GM12878 (cell line): ENCODE measurements around the gene FOXK1. TPM values are rescaled to one million over a fixed set of nuclear protein-coding genes. Genes with fewer than 3 reads are reported as not detected.
"Not testable (repeated sequence)": the region's sequence is repeated elsewhere in the genome, so short reads cannot be mapped to it uniquely, and the experiment has no call there.

Source experiments
- ATAC-seq: fragments of 200-7000 bp; cut with Tn5 transposase; 3 replicates; pipeline ENCODE4 v1.9.1; 2020; ENCODE audit warnings: mild to moderate bottlenecking, moderate library complexity
- BruUV-seq: library from RNA; stranded (reverse); fragments of 400-500 nt; replicated peaks from 2 replicates; lab custom pipeline; 2021; lab: Mats Ljungman, UMichigan
- CTCF ChIA-PET: fragments of 300-600 bp; sonication (Branson Sonifier 250); formaldehyde crosslinking; extraction: SDS; loops from one replicate; lab custom pipeline; 2021; ENCODE audit warnings: inconsistent platforms; lab: Yijun Ruan, JAX
- POLR2A ChIA-PET: fragments of 350-600 bp; formaldehyde crosslinking; extraction: SDS; loops from one replicate; lab custom pipeline; 2021; ENCODE audit warnings: inconsistent platforms; lab: Charles Lee
- RAD21 ChIA-PET: fragments of 300-600 bp; sonication (Branson Sonifier 250); formaldehyde crosslinking; loops from one replicate; lab custom pipeline; 2023; ENCODE audit warnings: antibody characterized with exemption; ENCODE audit not compliant: unreplicated experiment; lab: Charles Lee
- SMC1A ChIA-PET: fragments of 300-600 bp; sonication (Branson Sonifier 250); formaldehyde crosslinking; loops from one replicate; lab custom pipeline; 2023; ENCODE audit not compliant: unreplicated experiment, uncharacterized antibody; lab: Charles Lee
- DNase-seq: peaks from one replicate; pipeline ENCODE4 v3.0.0-alpha.2; 2011; ENCODE audit warnings: low read depth, low spot score
- FAIRE-seq: peaks from 3 replicates; lab custom pipeline; 2011; peaks lifted over from hg19 to GRCh38; lab: Jason Lieb, UNC
- H2AFZ ChIP-seq: 2 replicates; pipeline ENCODE4 v1.6.0; 2011; ENCODE audit warnings: low read depth, low read length, control low read depth; ENCODE audit not compliant: control insufficient read depth
- H3K27ac ChIP-seq: 2 replicates; pipeline ENCODE4 v1.5.1; 2011; ENCODE audit warnings: control low read depth; ENCODE audit not compliant: control insufficient read depth, insufficient read depth
- H3K27me3 ChIP-seq, 2 experiments: replicated peaks in 1 of 2; 2 replicates each; pipeline versions ENCODE4 v1.6.0 to v1.6.1; 2011; ENCODE audit warnings: low read length in 1 of 2; ENCODE audit not compliant: control insufficient read depth in 2 of 2, insufficient read depth in 2 of 2
- H3K36me3 ChIP-seq, 2 experiments: 2 replicates each; pipeline ENCODE4 v1.5.1; 2011; ENCODE audit warnings: low read length in 1 of 2; ENCODE audit not compliant: control insufficient read depth in 2 of 2, insufficient read depth in 2 of 2
- H3K4me1 ChIP-seq: 2 replicates; pipeline ENCODE4 v1.6.1; 2011; ENCODE audit warnings: mild to moderate bottlenecking, low read length, moderate library complexity, mixed read lengths; ENCODE audit not compliant: control insufficient read depth, insufficient read depth
- H3K4me2 ChIP-seq: 2 replicates; pipeline ENCODE4 v1.6.0; 2011; ENCODE audit warnings: control low read depth; ENCODE audit not compliant: control insufficient read depth, insufficient read depth
- H3K4me3 ChIP-seq: fragments of 200-600 bp; sonication (generic); 2 replicates; pipeline ENCODE4 v1.5.1; 2016
- H3K79me2 ChIP-seq: 2 replicates; pipeline ENCODE4 v1.6.0; 2011; ENCODE audit warnings: low read length; ENCODE audit not compliant: control insufficient read depth, insufficient read depth
- H3K9ac ChIP-seq: 2 replicates; pipeline ENCODE4 v1.8.0; 2011; ENCODE audit warnings: low read length, control low read depth, mixed read lengths; ENCODE audit not compliant: control insufficient read depth, insufficient read depth
- H3K9me3 ChIP-seq: replicated peaks from 3 replicates; pipeline ENCODE4 v1.5.1; 2011; ENCODE audit warnings: mild to moderate bottlenecking, low read length; ENCODE audit not compliant: control insufficient read depth, insufficient read depth
- H4K20me1 ChIP-seq: 2 replicates; pipeline ENCODE4 v1.6.0; 2011; ENCODE audit not compliant: control insufficient read depth, insufficient read depth
- BRCA1 ChIP-seq: IDR thresholded peaks from 2 replicates; pipeline ENCODE4 v1.6.1; 2011; ENCODE audit warnings: low read depth, low read length, improper control_type of control experiment
- CREM ChIP-seq: IDR thresholded peaks from 2 replicates; pipeline ENCODE4 v1.6.1; 2014; ENCODE audit warnings: antibody characterized with exemption, low read depth
- DPF2 ChIP-seq: fragments of 450-650 bp; IDR thresholded peaks from 2 replicates; pipeline ENCODE4 v1.6.1; 2017; ENCODE audit warnings: mild to moderate bottlenecking
- FOXK2 ChIP-seq: fragments of 450-650 bp; IDR thresholded peaks from 2 replicates; pipeline ENCODE4 v1.6.1; 2017; ENCODE audit warnings: mild to moderate bottlenecking, moderate library complexity
- JUNB ChIP-seq: IDR thresholded peaks from 2 replicates; pipeline ENCODE4 v1.6.1; 2016; ENCODE audit warnings: antibody characterized with exemption, mild to moderate bottlenecking
- MTA2 ChIP-seq: fragments of 450-650 bp; IDR thresholded peaks from 2 replicates; pipeline ENCODE4 v1.6.1; 2016; ENCODE audit warnings: low read depth, mild to moderate bottlenecking, moderate library complexity
- MTA3 ChIP-seq: IDR thresholded peaks from 2 replicates; pipeline ENCODE4 v1.6.1; 2012; ENCODE audit warnings: low read length, inconsistent platforms, borderline replicate concordance
- MXI1 ChIP-seq: fragments of 150-350 bp; IDR thresholded peaks from 2 replicates; pipeline ENCODE4 v1.6.1; 2011; ENCODE audit warnings: low read depth, mild to moderate bottlenecking, inconsistent platforms, low read length, improper control_type of control experiment
- PAX5 ChIP-seq: IDR thresholded peaks from 2 replicates; pipeline ENCODE4 v1.6.1; 2011; ENCODE audit warnings: low read depth, low read length, borderline replicate concordance
- PBX3 ChIP-seq: IDR thresholded peaks from 2 replicates; pipeline ENCODE4 v1.6.1; 2011; ENCODE audit warnings: mild to moderate bottlenecking, low read depth, low read length, moderate library complexity; ENCODE audit not compliant: insufficient replicate concordance
- PKNOX1 ChIP-seq: fragments of 450-650 bp; IDR thresholded peaks from 2 replicates; pipeline ENCODE4 v1.6.1; 2016; ENCODE audit warnings: mild to moderate bottlenecking
- POLR2A ChIP-seq: IDR thresholded peaks from 2 replicates; pipeline ENCODE4 v1.6.1; 2011; ENCODE audit warnings: low read depth, mild to moderate bottlenecking, low read length
- POLR2AphosphoS2 ChIP-seq: IDR thresholded peaks from 2 replicates; pipeline ENCODE4 v1.6.1; 2011; ENCODE audit warnings: low read depth, mild to moderate bottlenecking, low read length, improper control_type of control experiment, moderate library complexity
- SIX5 ChIP-seq: IDR thresholded peaks from 2 replicates; pipeline ENCODE4 v1.6.1; 2011; ENCODE audit warnings: mild to moderate bottlenecking, low read depth, low read length, moderate library complexity; ENCODE audit not compliant: severe bottlenecking
- SMAD5 ChIP-seq: IDR thresholded peaks from 2 replicates; pipeline ENCODE4 v1.6.1; 2016; ENCODE audit warnings: antibody characterized with exemption, low read depth
- STAT1 ChIP-seq: fragments of 450-650 bp; conservative IDR thresholded peaks from 2 replicates; pipeline ENCODE4 v1.6.1; 2014; ENCODE audit warnings: antibody characterized with exemption, mild to moderate bottlenecking
- ZBED1 ChIP-seq: IDR thresholded peaks from 2 replicates; pipeline ENCODE4 v1.6.1; 2016; ENCODE audit warnings: borderline replicate concordance
- WGBS: methylation state at CpG from one replicate; pipeline ENCODE4 v1.1.6; 2016; ENCODE audit warnings: low lambda C conversion rate; ENCODE audit not compliant: insufficient replicate concordance, insufficient coverage; ENCODE audit errors: missing lambda C conversion rate; 5-methylcytosine and 5-hydroxymethylcytosine counted together
- in situ Hi-C: fragments of 300-500 bp; cut with MboI; formaldehyde crosslinking; loops from 9 replicates; pipeline ENCODE4 v1.14.3; 2018; ENCODE audit warnings: mixed read lengths
- intact Hi-C: fragments of 100-400 bp; cut with micrococcal nuclease; formaldehyde crosslinking; loops from one replicate; pipeline ENCODE4 v1.14.2; 2022; ENCODE audit not compliant: unreplicated experiment
- polyA plus RNA-seq, 11 experiments: library from polyadenylated mRNA; depleted of rRNA in 4 of 11; unstranded in 6 of 11; stranded (reverse) in 5 of 11; fragments of >200 nt; fragmentation: Nextera tagmentation in 4 of 11; fragmentation: Illumina TruSeq in 1 of 11; extraction: Ambion mirVana in 4 of 11; extraction: Trizol in 1 of 11; gene quantifications; 1 replicate in 1 of 11; 2 replicates in 10 of 11; pipeline versions ENCODE4 v1.2.1 to v1.2.3, GENCODE V29; 2011 to 2016; ENCODE audit warnings: inconsistent platforms in 2 of 11, missing spikeins in 2 of 11, low read depth in 1 of 11
- total RNA-seq, 4 experiments: library from RNA; depleted of rRNA in 3 of 4; stranded (reverse); fragments of >200 nt in 3 of 4; fragmentation: Illumina TruSeq in 1 of 4; extraction: Trizol in 1 of 4; gene quantifications; 2 replicates each; pipeline versions ENCODE4 v1.2.1 to v1.2.3, GENCODE V29; 2013 to 2021

The FOXK1 gene
- total and polyA plus RNA-seq, 10 of the 15 experiments (the other 5 are each of a cell fraction or from before 2014, with no cell fraction given), result 0.24 to 31.8 (median 4.5) TPM

- in situ Hi-C loops, result loop anchor here (5.0 kb wide), 1 partner anchor 39 kb away; no protein-coding TSS in a partner anchor
- Histone ChIP-seq H3K4me3 (no peak overlapping the region), H3K9ac (no peak overlapping the region), H3K79me2 (no peaks in the 10 kb centered on the region), H2AFZ (no peak overlapping the region), H3K9me3 (no peaks in the 10 kb centered on the region; the same call in 2 of the 3 replicates), H3K36me3 (no peaks in the 10 kb centered on the region), H3K27ac (no peak overlapping the region), H3K27me3 (no peaks in the 10 kb centered on the region), H4K20me1 (no peaks in the 10 kb centered on the region), H3K4me2 (no peak overlapping the region), H3K4me1 (no peaks in the 10 kb centered on the region)
- ChIA-PET SMC1A (no interaction called here), POLR2A (no interaction called here), RAD21 (no interaction called here), CTCF (interaction anchor here (0.9 kb wide), 1 partner anchor 29 kb away, joined by 3 read pairs; no protein-coding TSS in a partner anchor)
- FAIRE-seq (no peak), ATAC-seq (no peak), DNase-seq (no peak)
- 77% methylated on average over 8 of the region's 8 CpGs for WGBS
- TF ChIP-seq STAT1 (no peak), DPF2 (no peak), MTA3 (no peak), SMAD5 (no peak), JUNB (no peak), FOXK2 (no peak), SIX5 (no peak), POLR2AphosphoS2 (no peak), POLR2A (no peak), MXI1 (no peak), PBX3 (no peak), MTA2 (no peak), ZBED1 (no peak), PAX5 (no peak), BRCA1 (no peak), PKNOX1 (no peak), CREM (no peak)
- intact Hi-C loops, result no loop called here
- BruUV-seq, result no TSS peak
Measured at GRCh38 chr7:4675771-4676367, 6.2 kb upstream of the FOXK1 start.

GRCh38 chr7:4677518-4677917, 4.6 kb upstream of the FOXK1 start:
- in situ Hi-C loops, result loop anchor here (5.0 kb wide), 1 partner anchor 40 kb away; no protein-coding TSS in a partner anchor
- H2AFZ ChIP-seq, FAIRE-seq, DNase-seq, intact Hi-C loops, H3K9ac ChIP-seq, H3K9me3 ChIP-seq, H3K4me1 ChIP-seq, BruUV-seq, H3K4me2 ChIP-seq, H3K27ac ChIP-seq, ATAC-seq, RAD21 ChIA-PET, H3K36me3 ChIP-seq, H3K4me3 ChIP-seq, H3K79me2 ChIP-seq, H4K20me1 ChIP-seq, H3K27me3 ChIP-seq: not testable (repeated sequence)
- 91% methylated on average over 11 of the region's 11 CpGs for WGBS
- POLR2A ChIA-PET, result interaction anchor here (1.0 kb wide), 1 partner anchor 33 kb away, joined by 3 read pairs; no protein-coding TSS in a partner anchor
- SMC1A ChIA-PET, result interaction anchor here (1.3 kb wide), 1 partner anchor 74 kb away, joined by 5 read pairs; no protein-coding TSS in a partner anchor
- CTCF ChIA-PET, result interaction anchor here (0.6 to 1.2 kb wide), 2 partner anchors 35 to 1847 kb away, joined by 3 to 4 read pairs; no protein-coding TSS in a partner anchor
